ENCODE results near the gene TIGD4.

The TIGD4 gene

DNA sequence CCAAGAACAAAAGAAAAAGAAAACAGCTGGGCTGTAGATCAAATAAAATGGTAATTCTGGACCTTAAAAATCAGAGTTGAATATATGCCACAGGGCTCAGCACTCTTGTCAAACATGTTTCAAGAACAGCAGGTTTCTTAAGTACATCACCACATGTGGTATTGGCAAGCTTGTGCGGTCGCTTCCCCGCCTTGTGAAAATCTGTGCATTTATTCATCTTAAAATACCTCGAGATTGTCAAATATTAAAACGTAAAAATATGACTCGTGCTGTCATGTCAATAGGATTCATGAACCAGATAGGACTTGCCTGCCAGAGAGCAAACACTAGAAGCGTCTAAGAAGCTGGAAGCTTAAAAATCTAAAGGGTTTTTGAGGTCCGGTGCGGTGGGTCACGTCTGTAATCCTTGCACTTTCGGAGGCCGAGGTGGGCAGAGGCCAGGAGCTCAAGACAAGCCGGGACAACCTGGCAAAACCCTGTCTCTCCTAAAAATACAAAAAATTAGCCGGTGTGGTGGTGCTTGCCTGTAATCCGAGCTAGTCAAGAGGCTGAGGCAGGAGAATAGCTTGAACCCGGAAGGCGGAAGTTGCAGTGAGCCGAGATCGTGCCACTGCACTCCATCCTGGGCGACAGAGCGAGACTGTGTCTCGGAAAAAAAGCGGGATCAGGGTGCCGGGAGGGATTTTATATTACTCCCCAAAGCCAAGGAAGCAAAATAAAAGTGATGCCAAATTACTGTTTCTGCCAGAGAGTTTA lies 59.6 kb downstream of the TIGD4 start:
- DNase-seq: no peak

Data from activated CD4-positive, alpha-beta T cell treated with anti-CD3 and anti-CD28 coated beads, Interleukin-2, amount 50 U/mL, for 4 hours (primary cell).